Gastrocnemius medialis (tissue), 4 donors: ENCODE data around the gene PPM1F.

ENCODE experiments used
- CTCF ChIP-seq, 5 experiments: fragments of 450-650 bp in 3 of 5; fragments of 200-600 bp in 2 of 5; sonication (generic) in 2 of 5; IDR thresholded peaks in 4 of 5; conservative IDR thresholded peaks in 1 of 5; 1 replicate in 4 of 5; 2 replicates in 1 of 5; pipeline ENCODE4 v1.5.1; 2016 to 2019; ENCODE audit warnings: antibody characterized with exemption in 5 of 5, mild to moderate bottlenecking in 3 of 5, moderate library complexity in 3 of 5
- POLR2A ChIP-seq, 2 donors: fragments of 450-650 bp; IDR thresholded peaks; one replicate each; pipeline ENCODE4 v1.6.1; 2017; ENCODE audit warnings: antibody characterized with exemption in 2 of 2, mild to moderate bottlenecking in 2 of 2, moderate library complexity in 2 of 2

GRCh38 chr22:21919526-21920307 is 32.9 kb downstream of the PPM1F start:
- TF ChIP-seq CTCF (IDR thresholded peaks at IDR 0.05 in 4 of 5, conservative IDR thresholded peaks at IDR 0.05 in 1 of 5) (no peak), POLR2A (IDR thresholded peaks at IDR 0.05) (no peak)
